CD4-positive, alpha-beta T cell treated with Interleukin-6 at 100 ng/mL for 8 hours (primary cell): ENCODE measurements around the gene CMKLR1.

Source experiments
- DNase-seq: peaks from one replicate; pipeline ENCODE4 v3.0.0-alpha.2; 2020; ENCODE audit warnings: mixed read lengths, low spot score

CMKLR1 gene

DNA sequence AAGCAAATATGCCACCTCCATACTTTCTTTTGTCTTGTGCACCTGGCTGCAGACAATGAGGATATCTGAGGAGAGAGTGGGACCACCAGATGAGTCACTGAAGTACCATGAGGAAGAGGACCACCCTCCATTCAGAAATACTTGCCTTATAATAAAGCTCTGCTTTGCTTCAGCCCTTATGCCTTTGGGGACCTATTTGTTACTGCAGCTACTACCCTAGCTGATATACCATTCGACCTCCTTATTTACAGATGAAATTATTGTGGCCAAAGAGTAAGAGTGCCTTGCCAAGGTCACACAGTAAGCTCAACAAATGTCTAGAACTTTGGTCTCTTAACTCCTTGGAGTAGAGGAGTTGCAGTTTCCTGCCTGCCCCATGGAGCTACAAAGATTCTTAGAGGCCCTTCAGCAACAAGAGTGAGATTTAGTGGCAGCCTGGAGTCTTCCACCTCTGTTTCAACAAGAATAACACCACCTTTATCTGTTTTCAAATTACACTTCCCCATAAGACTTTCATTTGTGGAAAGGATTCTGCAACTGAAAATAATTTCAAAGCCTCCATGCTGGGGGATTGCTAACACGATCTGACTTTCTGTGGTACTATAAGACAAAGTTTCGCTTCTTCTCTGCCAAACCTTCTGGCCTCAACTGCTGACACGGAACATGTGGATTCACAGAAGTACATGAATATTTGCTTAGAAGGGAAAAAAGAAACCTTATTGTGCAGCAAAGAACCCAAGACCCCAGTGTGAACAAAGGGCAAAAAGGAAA lies 3.6 kb downstream of the CMKLR1 start:
- DNase-seq, result no peak

DNA sequence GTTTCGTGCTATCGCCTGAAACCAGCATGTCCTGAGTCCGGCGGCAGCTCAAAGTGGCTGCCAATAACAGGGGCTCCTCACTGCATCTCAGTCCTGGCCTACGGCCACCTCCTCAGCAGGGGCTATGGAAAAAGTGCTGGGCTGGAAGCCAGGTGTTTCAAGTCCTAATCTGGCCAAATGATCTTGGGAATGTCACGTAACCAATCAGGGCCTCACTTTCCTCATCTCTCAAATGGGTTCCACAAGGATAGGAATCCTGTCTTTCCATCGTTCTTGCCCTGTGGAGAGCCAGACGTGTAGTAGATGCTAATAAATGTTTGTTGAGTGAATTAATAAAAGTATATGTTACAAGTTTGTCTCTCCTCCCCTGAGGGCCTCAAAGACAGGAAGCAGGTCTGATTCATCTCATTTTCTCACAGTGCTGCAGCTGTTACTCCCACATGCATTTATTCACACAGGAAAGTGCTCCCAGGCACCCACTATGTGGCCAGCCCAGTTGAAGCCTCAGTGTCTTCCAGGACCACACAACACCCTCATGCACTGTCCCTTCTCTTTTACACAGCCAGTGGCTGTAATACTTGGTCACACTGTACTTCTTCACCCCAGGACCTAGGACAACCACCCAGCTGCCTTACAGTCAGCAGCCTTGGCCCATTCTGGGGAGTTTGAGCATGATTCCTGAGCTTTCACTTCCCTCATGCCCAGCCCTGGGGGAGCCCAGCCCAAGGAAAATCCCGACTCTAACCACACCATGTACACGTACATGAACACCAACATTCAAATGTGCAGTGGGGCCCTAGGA lies 5.0 kb downstream of the CMKLR1 start:
- no peak for DNase-seq

DNA sequence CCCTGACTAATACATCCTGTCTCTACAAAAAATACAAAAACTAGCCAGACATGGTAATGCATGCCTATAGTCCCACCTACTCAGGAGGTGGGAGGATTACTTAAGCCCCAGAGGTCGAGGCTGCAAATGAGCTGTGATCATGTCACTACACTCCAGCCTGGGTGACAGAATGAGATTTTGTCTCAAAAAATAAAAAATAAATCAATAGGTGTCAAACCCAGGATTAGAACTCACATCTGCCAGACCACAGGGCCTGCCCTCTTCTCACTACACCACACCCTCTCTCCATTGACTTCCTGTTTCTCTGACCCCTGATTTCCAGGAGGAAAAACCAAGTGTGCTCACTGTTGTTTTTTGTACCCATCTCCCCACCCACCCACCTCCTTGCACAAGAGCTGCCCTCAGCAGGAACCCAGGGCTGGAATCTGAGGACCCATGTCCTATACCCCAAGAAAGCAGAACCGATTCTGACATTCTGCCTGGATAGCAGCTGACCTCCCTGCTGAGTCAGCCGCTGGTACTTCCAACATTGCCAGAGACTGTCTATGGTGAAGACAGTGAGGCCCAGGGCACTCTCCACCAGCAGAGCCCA lies 6.2 kb downstream of the CMKLR1 start:
- DNase-seq, result no peak

DNA sequence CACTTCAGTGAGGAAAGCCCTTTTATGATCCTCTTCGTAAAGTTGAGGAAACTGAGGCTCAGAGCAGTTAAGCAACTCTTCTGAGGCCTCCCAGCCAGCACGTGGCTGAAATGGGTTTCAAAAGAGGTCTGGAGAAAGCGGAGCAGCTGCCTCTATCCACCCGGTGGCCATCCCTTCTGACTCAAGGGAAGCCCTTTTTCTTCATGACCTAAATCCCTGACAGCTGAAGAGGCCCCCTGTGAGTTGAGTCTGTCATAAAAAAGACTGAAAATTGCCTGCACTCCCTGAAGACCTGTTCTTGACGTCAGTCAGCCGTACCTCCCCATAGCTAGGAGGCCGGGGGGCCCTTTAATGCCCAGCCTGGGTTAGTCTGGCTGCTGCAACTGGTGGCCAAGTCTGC lies 10.7 kb downstream of the CMKLR1 start:
- DNase-seq, result no peak

DNA sequence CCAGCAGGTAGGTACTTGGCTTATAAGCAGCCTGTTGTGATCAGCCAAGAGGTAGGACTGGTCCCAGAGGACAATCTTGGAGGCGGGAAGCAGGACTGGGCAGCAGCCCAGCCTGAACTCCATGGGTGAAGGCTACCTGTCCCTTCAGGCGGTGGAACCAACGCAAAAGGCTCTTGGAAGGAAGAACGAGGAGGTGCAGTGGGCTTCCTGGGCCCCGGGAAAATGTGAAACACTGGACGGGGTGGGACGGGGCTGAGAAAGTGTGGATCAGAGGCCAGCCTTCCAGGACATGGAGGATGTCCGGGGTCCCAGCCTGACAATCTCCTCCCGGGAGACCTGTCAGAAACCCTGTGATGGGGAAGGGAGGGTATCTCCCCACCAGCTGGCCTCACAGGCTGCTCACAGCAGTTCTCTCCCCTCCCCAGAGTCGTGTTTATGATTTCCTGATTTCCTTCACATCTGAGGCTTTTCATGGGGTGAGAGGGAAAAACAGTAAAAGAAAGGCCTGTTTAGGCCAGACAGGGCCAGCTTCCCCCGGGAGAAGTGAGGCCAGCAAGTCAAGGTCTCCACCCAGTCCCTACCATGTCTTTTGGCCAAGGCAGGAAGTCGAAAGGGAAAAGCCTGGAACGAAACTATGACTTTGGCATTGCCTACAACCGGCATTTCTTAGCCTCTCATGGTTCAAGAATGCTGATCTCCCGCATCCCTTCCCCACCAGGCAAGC lies 11.3 kb downstream of the CMKLR1 start:
- no peak for DNase-seq

DNA sequence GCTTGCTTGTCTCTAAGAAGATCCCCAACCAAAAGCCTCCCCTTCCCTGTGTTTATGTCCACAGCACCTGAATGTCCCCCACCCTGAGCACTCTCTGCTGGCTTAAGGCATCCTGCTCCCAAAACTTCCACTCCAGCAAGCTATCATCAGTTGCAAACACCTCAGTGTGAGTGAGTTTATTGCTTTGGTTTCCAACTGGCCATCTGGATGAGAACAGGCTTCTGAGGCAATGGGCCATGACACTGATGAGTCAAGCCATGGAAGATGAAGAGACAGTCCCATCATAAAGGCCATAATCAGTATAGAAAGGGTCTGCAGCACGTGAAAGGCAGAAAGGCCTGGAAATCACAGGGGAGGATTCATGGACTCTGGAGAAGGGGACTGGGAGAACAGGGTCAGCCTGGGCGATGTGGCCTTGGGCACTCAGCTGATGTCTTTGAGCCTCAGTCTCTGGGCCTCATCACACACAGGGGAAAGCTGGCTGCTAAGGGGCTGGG lies 12.8 kb downstream of the CMKLR1 start:
- no peak for DNase-seq

DNA sequence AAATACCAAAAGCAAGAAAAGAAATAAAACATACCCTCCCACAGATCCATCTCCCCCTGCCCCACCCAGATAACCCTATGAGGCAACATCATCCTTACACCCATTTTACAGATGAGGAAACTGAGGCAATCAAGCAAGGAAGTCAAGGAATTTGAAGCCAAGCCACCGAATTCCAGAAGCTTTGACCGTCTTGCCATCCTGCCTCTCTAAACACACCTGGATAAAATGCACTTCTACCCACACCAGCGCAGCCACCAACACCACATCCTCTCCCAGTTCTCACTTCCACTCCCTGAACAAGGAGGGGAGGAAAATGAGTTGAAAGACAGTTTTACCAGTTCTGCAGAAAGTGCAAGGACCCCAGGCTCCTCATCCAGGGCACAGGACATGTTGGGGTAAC lies 13.6 kb downstream of the CMKLR1 start:
- no peak for DNase-seq

DNA sequence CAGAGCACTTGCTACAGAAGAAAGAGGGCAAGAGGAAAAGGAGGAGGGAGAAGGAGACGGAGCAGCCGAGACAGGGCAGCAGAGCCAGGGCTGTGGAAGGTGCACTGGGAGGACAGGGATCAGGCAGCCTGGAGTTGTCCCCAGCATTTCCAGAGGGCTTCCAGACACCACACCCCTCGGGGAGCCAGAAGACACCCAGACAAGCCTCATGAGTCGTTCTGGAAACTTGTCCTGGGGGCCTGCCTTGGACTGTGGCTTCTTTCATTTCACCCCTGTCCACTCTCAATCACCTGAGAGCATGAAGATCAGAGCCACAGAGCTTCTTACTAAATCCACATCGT lies 14.1 kb downstream of the CMKLR1 start:
- DNase-seq, result no peak

DNA sequence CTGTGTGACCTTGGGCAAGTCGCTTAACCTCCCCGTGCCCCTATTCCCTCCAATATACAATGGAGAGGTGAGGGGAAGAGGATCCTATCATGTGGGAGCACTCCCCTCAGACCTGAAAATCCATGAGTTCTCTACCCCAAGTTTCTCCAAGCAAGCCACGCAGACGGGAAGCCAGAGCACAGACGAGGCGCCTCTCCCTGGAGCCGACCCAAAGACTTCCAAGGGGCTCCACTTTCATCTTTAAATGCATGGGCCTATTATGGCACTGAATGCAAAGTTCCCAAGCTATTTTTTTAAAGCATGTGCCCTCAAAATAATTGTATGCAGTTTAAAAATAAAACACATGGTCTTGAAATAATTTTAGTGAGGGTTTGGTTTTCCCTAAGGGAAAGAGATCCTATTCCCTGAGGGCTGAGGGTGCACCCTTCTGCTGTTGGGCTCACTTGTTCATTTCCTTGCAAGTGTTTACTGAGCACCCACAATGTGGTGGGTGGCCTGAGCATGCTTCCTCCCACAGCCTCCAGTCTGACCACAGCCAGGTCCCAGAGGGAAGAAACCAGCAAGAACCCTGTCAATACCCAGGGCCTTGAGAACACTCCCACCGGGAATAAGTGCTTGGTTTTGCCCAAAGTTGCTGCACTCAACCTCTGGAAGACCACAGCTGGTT lies 14.6 kb downstream of the CMKLR1 start:
- no peak for DNase-seq

DNA sequence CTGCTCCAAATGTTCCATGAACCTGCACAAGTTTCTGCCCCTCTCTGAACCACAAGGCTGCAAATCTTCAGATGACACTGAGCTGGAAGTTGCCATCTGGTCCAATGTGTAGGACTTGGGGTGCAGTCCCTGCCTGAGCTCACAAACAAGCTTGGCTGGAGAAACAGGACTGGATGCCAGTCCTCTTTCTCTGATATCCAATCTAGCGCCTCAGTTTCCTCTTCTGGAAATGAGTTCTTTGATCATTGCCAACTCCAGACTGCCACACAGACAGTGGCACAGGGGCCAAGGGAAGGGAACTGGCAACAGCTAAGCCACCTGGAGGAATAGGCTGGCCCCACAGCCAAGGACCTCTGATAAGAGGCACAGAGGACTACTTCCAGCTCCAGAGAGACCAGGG lies 15.5 kb downstream of the CMKLR1 start:
- DNase-seq, result no peak

DNA sequence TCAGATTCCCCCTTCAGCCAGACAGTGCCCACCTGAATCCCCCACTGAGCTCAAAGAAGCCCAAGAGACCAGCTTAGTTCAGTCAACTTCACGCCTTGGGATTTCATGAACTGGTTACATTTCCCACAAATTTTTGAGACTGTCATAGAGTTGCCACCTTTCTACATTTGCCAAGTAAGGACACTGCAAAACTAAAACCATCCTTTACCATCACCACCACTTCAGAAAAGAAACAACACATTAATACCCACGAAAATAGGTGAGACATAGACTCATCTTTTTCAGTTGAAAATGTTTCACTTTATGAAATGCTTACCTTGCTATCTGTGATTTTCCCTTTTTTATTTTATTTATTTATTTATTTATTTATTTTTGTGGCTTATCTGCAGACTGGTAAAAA lies 16.1 kb downstream of the CMKLR1 start:
- no peak for DNase-seq

DNA sequence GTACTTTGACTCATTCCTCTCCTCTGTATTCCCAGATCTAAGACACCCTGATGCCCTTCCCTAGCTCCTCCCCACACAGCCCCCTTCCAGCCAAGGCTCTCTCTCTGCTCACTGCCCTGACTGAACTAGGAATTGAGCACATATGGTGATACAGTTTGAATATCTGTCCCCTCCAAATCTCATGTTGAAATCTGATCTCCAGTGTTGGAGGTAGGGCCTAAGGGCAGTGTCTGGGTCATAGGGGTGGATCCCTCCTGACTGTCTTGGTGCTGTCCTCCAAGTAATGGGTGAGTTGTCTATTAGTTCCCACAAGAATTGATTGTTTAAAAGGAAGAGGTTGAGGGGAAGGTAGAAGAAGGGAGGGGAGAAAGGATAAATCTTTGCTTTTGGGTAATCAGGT lies 17.4 kb downstream of the CMKLR1 start:
- no peak for DNase-seq

DNA sequence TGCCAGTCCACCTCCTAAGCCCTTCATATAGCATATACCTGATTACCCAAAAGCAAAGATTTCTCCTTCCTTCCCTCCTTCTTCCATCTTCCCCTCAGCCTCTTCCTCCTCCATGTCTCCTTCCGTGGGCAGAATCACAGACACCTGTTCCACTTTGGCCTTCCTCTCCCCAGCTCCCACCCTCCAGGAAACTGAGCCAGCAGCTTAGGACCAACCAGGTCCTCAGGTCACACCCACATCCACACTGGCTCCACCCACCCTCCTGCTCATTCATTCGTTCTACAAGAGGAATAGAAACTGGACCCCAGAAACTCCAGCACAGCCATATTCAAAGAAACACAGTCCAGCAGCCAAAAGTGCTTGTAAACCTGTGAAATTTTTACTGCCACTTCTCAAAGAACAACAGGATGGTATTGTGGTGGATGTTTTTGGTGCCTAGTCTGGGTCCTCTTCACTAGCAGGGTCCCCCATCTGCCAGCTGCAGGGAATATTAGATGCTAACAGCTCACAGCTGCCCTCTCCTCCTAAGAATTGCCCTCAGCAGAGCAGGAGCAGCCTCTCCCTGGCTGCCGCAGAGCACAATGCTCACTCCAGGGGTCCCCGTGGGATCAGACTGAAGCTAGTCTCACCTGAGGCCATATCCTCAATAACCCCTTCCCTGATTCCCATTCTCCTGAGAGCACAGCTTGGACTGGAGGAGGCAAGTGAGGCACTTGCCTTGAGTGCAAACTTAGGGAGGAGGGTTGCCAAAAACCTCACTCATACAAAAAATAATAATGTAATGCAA lies 18.4 kb downstream of the CMKLR1 start:
- no peak for DNase-seq

DNA sequence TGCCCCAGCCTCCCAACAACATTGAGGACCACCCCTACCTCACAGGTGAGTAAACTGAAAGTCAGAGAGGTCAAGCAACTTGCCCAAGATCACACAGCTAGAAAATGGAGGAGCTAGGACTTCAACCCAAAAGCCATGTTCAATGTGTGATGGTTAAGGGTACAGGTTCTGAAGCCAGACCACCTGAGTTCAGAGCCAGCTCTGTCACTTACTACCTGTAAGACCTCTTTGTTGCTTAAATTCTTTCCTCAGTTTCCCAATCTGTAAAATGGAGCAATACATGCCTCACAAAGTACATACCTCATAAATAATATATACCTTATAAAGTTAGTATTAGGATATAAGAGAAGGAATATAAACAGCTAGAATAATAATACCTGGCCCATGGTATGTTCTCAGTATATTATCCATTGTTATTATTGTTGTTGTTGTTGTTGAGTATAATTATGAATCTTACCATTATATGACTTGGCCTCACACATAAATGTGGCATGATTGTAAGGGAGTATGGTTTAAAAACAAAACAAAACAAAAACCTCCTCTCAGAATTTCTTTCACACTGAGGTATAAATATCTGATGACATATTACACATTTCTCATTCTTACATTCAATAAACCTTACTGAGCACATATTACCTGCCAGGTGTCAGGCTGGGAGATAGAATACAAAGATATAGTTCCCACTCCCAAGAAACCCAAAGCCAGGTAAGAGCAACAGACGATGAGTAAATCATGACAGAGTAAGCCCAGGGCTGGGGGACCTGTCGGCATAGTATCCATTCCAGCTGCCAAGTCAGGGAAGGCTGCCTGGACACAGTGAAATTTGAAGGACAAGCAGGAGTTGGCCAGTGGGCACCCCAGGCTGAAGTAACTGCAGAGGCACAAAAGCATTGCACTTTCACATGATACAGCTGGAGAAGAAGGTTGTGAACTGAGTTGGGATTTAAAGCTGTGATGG lies 19.6 kb downstream of the CMKLR1 start:
- DNase-seq, result no peak

DNA sequence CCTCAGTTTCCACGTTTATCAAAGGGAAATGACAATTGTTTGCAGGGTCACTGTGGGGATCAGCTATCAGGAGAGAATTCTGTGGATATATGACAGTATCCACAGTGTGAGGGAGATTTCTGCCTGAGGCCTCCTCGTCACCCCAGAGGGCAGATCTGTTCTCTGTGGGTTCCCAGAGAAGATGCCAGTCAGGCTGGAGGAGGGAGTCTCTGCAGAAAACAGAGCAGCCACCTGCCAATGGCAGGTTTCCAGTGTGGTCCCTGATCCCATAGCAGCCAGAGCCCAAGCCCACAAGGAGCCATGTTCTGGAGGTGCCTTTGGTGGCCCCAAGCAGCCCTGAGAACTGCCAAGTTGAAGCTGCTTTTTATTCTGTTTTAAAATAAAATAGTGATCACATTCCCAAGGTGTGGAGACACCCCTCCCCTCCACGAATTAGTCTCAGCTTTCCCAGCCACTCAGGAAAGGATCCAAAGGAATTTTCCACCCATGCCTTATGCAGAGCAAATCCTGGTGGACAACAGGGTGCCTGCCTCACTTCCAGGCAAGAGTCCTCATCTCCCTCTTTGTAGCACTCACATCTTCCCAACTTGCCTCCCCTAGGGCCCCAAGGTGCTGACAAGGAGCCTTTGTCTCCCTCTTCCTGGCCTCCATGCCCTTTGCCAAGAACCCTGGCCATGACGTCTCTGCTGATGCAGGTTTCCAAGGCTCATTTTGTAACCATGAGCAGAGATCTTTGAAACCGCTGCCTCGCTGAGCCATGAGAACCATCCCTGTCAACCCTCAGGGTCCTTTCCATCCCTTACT lies 20.4 kb downstream of the CMKLR1 start:
- DNase-seq, result no peak

DNA sequence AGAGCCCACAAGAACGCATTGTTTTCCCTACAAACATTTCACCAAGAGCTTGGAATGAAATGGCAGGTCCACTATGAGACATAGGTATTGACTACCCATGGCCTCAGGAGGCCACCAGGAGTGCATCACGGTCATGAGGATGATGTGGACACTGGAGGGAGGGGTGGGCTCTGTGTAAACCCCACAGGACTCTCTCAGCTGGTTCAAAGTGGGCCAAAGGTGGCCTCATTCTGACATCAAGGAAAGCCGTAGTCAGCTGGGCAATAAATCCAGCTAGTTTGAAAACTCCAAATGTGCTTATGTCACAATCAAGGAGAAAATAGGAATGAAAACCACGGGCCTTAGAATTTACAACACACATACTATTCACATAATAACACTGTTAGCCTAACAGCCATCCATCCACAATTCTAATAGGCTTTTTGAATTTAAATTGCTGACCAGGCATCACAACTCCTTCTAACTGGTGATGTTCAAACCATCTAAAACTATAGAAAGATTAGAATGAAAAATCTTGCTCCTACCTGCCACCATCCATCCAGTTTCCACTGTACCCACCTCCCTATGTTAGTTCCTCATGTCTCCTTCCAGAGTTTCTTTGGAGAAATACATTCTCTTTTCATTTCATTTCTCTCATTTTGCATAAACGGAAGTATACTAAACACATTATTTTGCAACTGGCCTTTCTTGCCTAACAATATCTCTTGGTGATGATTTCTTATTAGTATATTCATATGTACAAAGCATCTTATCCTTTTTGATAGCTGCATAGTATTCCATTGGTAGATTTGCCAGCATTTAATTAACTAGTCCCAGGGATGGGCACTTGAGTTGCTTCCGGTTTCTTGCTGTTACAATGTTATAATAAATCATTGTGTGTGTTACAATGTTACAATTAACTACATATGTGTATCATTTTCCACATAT lies 21.5 kb downstream of the CMKLR1 start:
- DNase-seq, result no peak

DNA sequence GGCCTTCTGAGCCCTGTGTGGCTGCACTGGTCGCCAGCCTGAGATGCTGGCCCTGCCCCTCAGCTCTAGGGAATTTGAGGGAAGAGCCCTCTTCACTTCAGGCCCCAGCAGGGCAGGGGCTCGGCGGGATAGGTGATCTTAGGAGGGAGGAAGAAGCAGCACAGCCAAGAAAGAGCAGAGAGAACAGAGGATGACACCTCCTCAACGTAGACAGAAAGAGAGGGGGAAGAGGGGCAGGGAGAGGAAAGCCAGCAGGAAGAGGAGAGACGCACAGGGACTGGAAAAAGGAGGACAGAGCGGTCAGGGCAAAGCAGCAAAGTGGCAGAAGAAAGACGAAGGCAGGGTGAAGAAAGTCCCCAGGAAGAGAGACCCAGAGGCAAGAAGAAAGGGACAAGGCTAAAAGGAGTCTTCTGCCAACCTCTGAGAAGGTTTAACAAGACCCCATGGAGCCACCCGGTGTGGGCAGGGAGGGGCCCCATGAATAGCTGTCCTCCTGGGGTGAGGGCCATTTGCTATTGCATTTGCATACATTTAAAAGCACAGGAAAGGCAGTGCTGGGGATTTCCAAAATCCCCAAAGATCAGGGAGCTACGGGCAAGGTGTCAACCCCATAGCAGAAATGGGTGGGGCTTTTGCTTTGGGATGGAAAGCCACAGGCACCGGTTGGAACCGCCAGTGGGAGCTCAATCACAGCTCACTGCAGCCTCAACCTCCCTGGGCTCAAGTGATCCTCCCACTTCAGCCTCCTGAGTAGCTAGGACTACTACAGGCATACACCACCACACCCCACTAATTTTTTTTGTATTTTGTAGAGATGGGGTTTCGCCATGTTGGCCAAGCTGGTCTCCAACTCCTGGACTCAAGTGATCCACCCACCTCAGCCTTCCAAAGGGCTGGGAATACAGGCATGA lies 22.7 kb downstream of the CMKLR1 start:
- DNase-seq, result no peak
